WERI-Rb-1 (cell line): Measurements from ENCODE around the gene PELO.

Experiments
- DNase-seq: peaks from one replicate; pipeline ENCODE4 v3.0.0-alpha.2; 2020
- H3K27ac ChIP-seq: fragments of 250-450 bp; sonication (Bioruptor Pico); 2 replicates; pipeline ENCODE4 v1.5.1; 2020; ENCODE audit warnings: mild to moderate bottlenecking, moderate library complexity
- H3K27me3 ChIP-seq: fragments of 250-450 bp; sonication (Bioruptor Pico); 2 replicates; pipeline ENCODE4 v1.5.1; 2021; ENCODE audit warnings: mild to moderate bottlenecking, low read depth, moderate library complexity; ENCODE audit not compliant: insufficient read depth, severe bottlenecking
- H3K36me3 ChIP-seq: fragments of 250-450 bp; sonication (Bioruptor Pico); 2 replicates; pipeline ENCODE4 v1.5.1; 2020; ENCODE audit warnings: mild to moderate bottlenecking, moderate library complexity
- H3K4me3 ChIP-seq: 2 replicates; pipeline ENCODE4 v1.5.1; 2011; ENCODE audit warnings: low read depth, mild to moderate bottlenecking, control low read depth, low read length
- H3K9me3 ChIP-seq: fragments of 250-450 bp; sonication (Bioruptor Pico); 2 replicates; pipeline ENCODE4 v1.5.1; 2021; ENCODE audit warnings: mild to moderate bottlenecking, moderate library complexity; ENCODE audit not compliant: severe bottlenecking
- CTCF ChIP-seq: IDR thresholded peaks from 2 replicates; pipeline ENCODE4 v1.5.1; 2011; ENCODE audit warnings: low read depth, mild to moderate bottlenecking, control low read depth, inconsistent platforms, low read length

PELO gene

DNA sequence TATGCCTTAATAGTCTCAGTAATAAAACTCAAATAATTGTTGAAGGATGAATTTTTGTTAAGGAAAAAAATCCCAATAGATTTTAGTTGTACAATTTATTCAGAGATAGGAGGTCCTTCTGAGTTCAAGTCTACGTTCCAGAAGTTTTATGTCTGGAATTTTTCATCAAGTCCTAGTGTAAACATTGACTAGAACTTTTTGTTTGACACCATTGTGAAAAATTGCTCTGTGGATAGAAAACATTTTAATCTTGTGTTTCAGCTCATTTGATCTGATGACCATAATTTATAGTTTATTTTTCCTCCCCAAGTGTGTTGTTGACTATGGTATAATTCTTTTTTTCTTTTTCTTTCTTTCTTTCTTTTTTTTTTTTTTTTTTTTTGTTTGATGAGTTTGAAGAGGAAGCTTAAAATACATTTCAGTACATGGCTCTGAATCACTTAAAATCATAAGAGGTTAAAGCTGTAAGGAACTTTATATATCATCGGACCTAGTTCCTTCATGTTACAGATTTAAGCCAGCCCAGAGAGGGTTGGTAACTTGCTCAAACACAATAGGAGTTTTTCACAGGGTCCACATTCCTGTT, 20.7 kb downstream of the PELO start:
- H3K4me3 ChIP-seq: no peak overlapping the region
- H3K27me3 ChIP-seq: no peaks in the 10 kb centered on the region
- no peak for DNase-seq
- no peak overlapping the region for H3K27ac ChIP-seq
- no peak for TF ChIP-seq CTCF
- H3K9me3 ChIP-seq: no peaks in the 10 kb centered on the region
- peaks cover 2% of the 10 kb centered on the region for H3K36me3 ChIP-seq

DNA sequence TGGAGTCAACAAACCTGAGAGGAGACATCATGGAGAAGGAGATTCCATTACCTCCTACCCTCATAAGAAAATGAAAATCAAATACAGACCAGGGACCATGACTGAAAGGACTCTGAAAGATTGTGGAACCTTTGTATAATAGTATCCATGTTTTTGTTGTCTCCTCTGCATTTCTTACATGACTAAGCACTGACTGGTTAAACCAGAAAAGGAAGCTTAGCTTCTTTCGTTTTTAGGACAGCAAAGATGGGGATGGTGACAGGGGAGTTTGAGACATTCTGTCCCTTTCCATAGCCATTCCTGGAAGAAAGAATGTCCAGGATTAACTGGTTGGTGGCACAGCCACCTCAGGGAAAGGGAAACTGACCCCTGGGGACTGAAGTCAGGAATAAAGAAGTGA, 22.2 kb downstream of the PELO start:
- Histone ChIP-seq H3K36me3 (no peaks in the 10 kb centered on the region), H3K4me3 (no peak overlapping the region), H3K27me3 (no peaks in the 10 kb centered on the region), H3K9me3 (no peaks in the 10 kb centered on the region), H3K27ac (no peak overlapping the region)
- no peak for DNase-seq
- TF ChIP-seq CTCF: no peak

GRCh38 chr5:52810426-52810825, 22.7 kb downstream of the PELO start:
- Histone ChIP-seq H3K9me3 (no peaks in the 10 kb centered on the region), H3K36me3 (no peaks in the 10 kb centered on the region), H3K27me3 (no peaks in the 10 kb centered on the region), H3K27ac (no peak overlapping the region), H3K4me3 (no peak overlapping the region)
- TF ChIP-seq CTCF: no peak
- no peak for DNase-seq

DNA sequence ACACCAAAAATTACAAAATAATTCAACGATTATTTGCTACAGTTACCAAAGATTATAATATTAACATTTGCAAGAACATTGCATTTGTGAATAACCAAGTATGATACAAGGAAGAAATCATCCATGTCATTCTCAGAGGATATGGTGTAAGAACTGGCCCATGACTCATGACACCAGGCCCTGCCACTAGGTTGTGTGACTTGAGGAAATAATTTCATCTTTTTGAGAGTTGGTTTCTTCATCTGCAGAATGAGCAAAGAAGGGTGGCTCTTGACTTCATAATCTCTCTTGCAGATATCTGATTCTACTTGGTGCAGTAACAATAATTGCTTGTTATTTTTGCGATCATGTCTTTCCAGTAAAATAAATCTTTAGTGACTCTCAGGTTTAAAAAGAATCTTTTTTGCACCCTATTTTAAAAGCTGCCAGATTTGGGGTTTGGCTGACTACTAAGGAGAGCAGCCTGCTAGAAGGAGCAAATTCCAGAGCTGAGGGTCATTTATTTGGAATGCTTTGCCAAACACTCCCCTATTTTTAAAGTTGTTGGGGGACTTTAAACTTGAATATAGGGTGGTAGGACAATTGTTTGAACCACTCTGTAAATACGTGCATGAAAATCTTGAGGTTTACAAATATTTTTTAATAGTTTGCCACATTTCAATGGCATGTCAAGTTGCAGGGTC, 23.5 kb downstream of the PELO start:
- no peaks in the 10 kb centered on the region for H3K27me3 ChIP-seq
- DNase-seq: no peak
- no peak overlapping the region for H3K4me3 ChIP-seq
- TF ChIP-seq CTCF: no peak
- H3K27ac ChIP-seq: no peak overlapping the region
- H3K9me3 ChIP-seq: no peaks in the 10 kb centered on the region
- H3K36me3 ChIP-seq: no peaks in the 10 kb centered on the region

GRCh38 chr5:52814352-52815148, 26.8 kb downstream of the PELO start:
- no peaks in the 10 kb centered on the region for H3K36me3 ChIP-seq
- no peak overlapping the region for H3K27ac ChIP-seq
- no peak overlapping the region for H3K4me3 ChIP-seq
- H3K9me3 ChIP-seq: no peaks in the 10 kb centered on the region
- DNase-seq: no peak
- no peaks in the 10 kb centered on the region for H3K27me3 ChIP-seq
- TF ChIP-seq CTCF: no peak
